ENCODE results near the gene LIMCH1. TPM values are rescaled to one million over a fixed set of nuclear protein-coding genes. Genes with fewer than 3 reads are reported as not detected.

Gene LIMCH1
- total RNA-seq, 1 experiment from 2014 or later = 19.7 TPM

DNA sequence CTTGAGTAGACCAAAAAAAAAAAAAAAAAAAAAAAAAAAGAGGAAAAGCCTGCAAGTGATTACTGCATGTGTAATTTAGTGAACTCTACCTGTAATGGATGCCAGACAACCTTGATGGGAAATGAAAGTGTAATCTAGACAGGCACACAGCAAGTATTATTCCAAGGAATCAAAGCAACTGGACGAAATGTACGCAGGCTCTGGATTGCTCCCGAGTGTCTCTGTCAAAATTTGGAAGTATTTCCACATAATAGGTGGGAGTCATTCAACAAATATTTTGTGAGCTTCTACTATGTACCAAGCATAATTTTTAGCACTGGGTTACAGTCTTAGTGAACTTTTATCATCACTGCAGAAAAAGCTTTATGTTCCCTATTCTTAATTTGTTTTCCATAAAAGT, 64.2 kb downstream of the LIMCH1 start:
- Histone ChIP-seq H4K20me1 (ENCODE audit: low read length) (no peaks in the 10 kb centered on the region), H3K9me2 (replicated peaks; ENCODE audit: low read length) (no peaks in the 10 kb centered on the region), H3K4me2 (ENCODE audit: low read length) (no peak overlapping the region), H2AFZ (ENCODE audit: low read length) (no peak overlapping the region), H3K9ac (ENCODE audit: low read length) (no peak overlapping the region), H3K79me2 (ENCODE audit: low read length) (no peaks in the 10 kb centered on the region), H3K4me1 (ENCODE audit: insufficient read depth, low read length) (peaks cover 8% of the 10 kb centered on the region; the same call in 1 of the 2 replicates), H3F3A (ENCODE audit: low read length, unreplicated experiment) (no peaks in the 10 kb centered on the region), H3K36me3 (ENCODE audit: low read depth, low read length) (no peaks in the 10 kb centered on the region), H3K9me3 (ENCODE audit: low read length) (no peaks in the 10 kb centered on the region), H3K27me3 (ENCODE audit: low read length) (no peaks in the 10 kb centered on the region), H3K27ac (ENCODE audit: low read length) (no peak overlapping the region), H3K4me3 (ENCODE audit: low read length) (no peak overlapping the region)
- TF ChIP-seq EZH2phosphoT487 (IDR thresholded peaks at IDR 0.05; ENCODE audit: borderline replicate concordance, low read length) = no peak
- TF ChIP-seq, protein P1, sequence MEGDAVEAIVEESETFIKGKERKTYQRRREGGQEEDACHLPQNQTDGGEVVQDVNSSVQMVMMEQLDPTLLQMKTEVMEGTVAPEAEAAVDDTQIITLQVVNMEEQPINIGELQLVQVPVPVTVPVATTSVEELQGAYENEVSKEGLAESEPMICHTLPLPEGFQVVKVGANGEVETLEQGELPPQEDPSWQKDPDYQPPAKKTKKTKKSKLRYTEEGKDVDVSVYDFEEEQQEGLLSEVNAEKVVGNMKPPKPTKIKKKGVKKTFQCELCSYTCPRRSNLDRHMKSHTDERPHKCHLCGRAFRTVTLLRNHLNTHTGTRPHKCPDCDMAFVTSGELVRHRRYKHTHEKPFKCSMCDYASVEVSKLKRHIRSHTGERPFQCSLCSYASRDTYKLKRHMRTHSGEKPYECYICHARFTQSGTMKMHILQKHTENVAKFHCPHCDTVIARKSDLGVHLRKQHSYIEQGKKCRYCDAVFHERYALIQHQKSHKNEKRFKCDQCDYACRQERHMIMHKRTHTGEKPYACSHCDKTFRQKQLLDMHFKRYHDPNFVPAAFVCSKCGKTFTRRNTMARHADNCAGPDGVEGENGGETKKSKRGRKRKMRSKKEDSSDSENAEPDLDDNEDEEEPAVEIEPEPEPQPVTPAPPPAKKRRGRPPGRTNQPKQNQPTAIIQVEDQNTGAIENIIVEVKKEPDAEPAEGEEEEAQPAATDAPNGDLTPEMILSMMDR (conservative IDR thresholded peaks at IDR 0.05; ENCODE audit: low read depth, low read length) = no peak
- no peak for TF ChIP-seq EZH2 (IDR thresholded peaks at IDR 0.05; ENCODE audit: low read length, unreplicated experiment)
- BruUV-seq (replicated peaks) = no TSS peak
- ATAC-seq (no peak), DNase-seq (no peak)
- POLR2A ChIA-PET (ENCODE audit: unreplicated experiment) = no interaction called here
- CTCF ChIA-PET = no interaction called here
- intact Hi-C loops (cut with micrococcal nuclease) = no loop called here

DNA sequence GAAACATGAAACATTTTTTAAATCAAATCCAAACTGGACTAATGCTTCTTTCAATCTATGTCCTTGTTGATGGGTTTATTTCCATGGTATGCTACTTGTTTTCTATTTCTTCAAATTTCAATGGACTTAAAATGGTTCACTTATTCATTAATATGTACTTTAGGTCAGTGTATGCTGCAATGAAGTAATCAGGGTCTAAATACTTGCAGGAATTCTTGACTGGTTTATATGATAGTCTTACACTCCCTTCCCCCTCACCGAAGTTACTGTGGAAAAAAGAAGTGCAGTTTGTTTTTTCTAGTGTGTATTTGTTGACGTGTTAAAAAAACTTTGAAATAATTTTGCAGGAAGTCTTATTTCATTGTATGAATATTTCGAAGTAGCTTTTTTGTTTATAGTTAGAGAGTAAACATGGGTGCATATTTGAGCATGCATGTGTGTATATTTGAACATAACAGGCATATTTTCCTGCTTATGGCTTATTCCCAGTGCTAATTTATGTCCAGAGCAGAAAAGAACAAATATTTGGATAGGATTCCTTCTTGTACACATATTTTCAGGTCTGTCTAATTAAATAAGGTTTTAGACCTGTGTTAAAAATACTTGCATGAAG, 65.0 kb downstream of the LIMCH1 start:
- ATAC-seq (no peak), DNase-seq (no peak)
- intact Hi-C loops (cut with micrococcal nuclease) = no loop called here
- Histone ChIP-seq H3K27ac (ENCODE audit: low read length) (no peak overlapping the region), H3K27me3 (ENCODE audit: low read length) (no peaks in the 10 kb centered on the region), H3K36me3 (ENCODE audit: low read depth, low read length) (no peaks in the 10 kb centered on the region), H4K20me1 (ENCODE audit: low read length) (no peaks in the 10 kb centered on the region), H2AFZ (ENCODE audit: low read length) (no peak overlapping the region), H3K79me2 (ENCODE audit: low read length) (no peaks in the 10 kb centered on the region), H3K4me1 (ENCODE audit: insufficient read depth, low read length) (peaks cover 8% of the 10 kb centered on the region; the same call in 1 of the 2 replicates), H3K9me2 (replicated peaks; ENCODE audit: low read length) (no peaks in the 10 kb centered on the region), H3F3A (ENCODE audit: low read length, unreplicated experiment) (no peaks in the 10 kb centered on the region), H3K4me2 (ENCODE audit: low read length) (no peak overlapping the region), H3K9me3 (ENCODE audit: low read length) (no peaks in the 10 kb centered on the region), H3K4me3 (ENCODE audit: low read length) (no peak overlapping the region), H3K9ac (ENCODE audit: low read length) (no peak overlapping the region)
- TF ChIP-seq EZH2phosphoT487 (IDR thresholded peaks at IDR 0.05; ENCODE audit: borderline replicate concordance, low read length) (no peak), EZH2 (IDR thresholded peaks at IDR 0.05; ENCODE audit: low read length, unreplicated experiment) (no peak)
- TF ChIP-seq, protein P1 (conservative IDR thresholded peaks at IDR 0.05; ENCODE audit: low read depth, low read length) = no peak
- ChIA-PET POLR2A (ENCODE audit: unreplicated experiment) (no interaction called here), CTCF (no interaction called here)
- no TSS peak for BruUV-seq (replicated peaks)

- Histone ChIP-seq H3K9me2 (replicated peaks; ENCODE audit: low read length) (no peaks in the 10 kb centered on the region), H3K9me3 (ENCODE audit: low read length) (no peaks in the 10 kb centered on the region), H3F3A (ENCODE audit: low read length, unreplicated experiment) (no peaks in the 10 kb centered on the region), H3K27me3 (ENCODE audit: low read length) (no peaks in the 10 kb centered on the region), H3K4me3 (ENCODE audit: low read length) (no peak overlapping the region), H3K79me2 (ENCODE audit: low read length) (no peaks in the 10 kb centered on the region), H3K36me3 (ENCODE audit: low read depth, low read length) (no peaks in the 10 kb centered on the region), H2AFZ (ENCODE audit: low read length) (no peak overlapping the region), H4K20me1 (ENCODE audit: low read length) (no peaks in the 10 kb centered on the region), H3K9ac (ENCODE audit: low read length) (no peak overlapping the region), H3K27ac (ENCODE audit: low read length) (no peak overlapping the region), H3K4me1 (ENCODE audit: insufficient read depth, low read length) (peaks cover 27% of the 10 kb centered on the region), H3K4me2 (ENCODE audit: low read length) (no peak overlapping the region)
- ATAC-seq = no peak
- intact Hi-C loops (cut with micrococcal nuclease) = loop anchor here (5.0 kb wide), 1 partner anchor 47 kb away; no protein-coding TSS in a partner anchor
- no TSS peak for BruUV-seq (replicated peaks)
- TF ChIP-seq EZH2 (IDR thresholded peaks at IDR 0.05; ENCODE audit: low read length, unreplicated experiment) = no peak
- no peak for DNase-seq
- ChIA-PET CTCF (no interaction called here), POLR2A (ENCODE audit: unreplicated experiment) (no interaction called here)
Measured at GRCh38 chr4:41609851-41610250, 71.9 kb downstream of the LIMCH1 start.

All from PC-3 (cell line).